ENCODE data around the gene ALDH1L1. TPM values are rescaled to one million over a fixed set of nuclear protein-coding genes. Genes with fewer than 3 reads are reported as not detected.

The ALDH1L1 gene
- total RNA-seq, 1 donor from 2014 or later, result 11.1 TPM

- Histone ChIP-seq H3K36me3 (ENCODE audit: control insufficient read depth, insufficient read depth, low read length) (no peaks in the 10 kb centered on the region), H3K4me3 (ENCODE audit: low read depth, low read length) (no peak overlapping the region), H3K27me3 (ENCODE audit: control insufficient read depth, insufficient read depth, low read length) (no peaks in the 10 kb centered on the region)
- DNase-seq (ENCODE audit: low read depth) (no peak), FAIRE-seq (no peak)
- TF ChIP-seq, protein P1, sequence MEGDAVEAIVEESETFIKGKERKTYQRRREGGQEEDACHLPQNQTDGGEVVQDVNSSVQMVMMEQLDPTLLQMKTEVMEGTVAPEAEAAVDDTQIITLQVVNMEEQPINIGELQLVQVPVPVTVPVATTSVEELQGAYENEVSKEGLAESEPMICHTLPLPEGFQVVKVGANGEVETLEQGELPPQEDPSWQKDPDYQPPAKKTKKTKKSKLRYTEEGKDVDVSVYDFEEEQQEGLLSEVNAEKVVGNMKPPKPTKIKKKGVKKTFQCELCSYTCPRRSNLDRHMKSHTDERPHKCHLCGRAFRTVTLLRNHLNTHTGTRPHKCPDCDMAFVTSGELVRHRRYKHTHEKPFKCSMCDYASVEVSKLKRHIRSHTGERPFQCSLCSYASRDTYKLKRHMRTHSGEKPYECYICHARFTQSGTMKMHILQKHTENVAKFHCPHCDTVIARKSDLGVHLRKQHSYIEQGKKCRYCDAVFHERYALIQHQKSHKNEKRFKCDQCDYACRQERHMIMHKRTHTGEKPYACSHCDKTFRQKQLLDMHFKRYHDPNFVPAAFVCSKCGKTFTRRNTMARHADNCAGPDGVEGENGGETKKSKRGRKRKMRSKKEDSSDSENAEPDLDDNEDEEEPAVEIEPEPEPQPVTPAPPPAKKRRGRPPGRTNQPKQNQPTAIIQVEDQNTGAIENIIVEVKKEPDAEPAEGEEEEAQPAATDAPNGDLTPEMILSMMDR (IDR thresholded peaks at IDR 0.05; ENCODE audit: insufficient read depth, low read length, severe bottlenecking), result no peak
Observed at GRCh38 chr3:126108676-126109050, 71.7 kb downstream of the ALDH1L1 start.

DNA sequence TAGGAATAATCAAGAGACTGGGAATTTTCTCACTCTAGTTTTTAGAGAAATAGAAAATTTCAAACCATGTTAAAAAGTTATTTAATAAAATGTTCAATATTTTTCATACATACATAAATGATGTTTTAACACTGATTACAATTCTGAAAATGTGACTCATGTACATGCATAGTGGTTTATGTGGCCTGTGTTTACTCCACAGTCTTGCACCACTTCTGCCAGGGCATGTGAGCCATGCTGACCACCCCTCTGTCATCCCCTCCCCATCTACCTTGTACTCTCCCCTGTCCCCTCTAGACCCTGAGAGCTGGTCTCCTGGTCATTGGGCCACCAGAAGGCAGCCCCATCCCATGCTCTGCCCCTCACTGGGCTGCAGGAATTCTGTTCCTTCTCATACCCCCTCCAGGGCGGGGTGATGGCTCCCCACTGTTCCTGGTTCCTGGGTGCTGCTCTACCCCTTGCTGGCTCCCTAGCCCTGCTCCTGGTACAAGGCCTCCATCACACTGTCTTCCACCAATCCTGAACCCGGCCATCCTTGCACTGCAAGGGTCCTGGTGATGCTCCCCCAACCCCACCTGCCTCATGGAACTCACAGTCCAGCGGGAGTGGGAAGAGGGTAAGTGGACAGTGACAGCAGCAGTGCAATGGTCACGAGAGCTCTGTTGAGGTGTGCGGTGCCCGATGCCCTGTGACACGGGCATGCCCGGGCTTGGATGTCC lies 72.3 kb downstream of the ALDH1L1 start:
- TF ChIP-seq, protein P1 (IDR thresholded peaks at IDR 0.05; ENCODE audit: insufficient read depth, low read length, severe bottlenecking), result no peak
- Histone ChIP-seq H3K36me3 (ENCODE audit: control insufficient read depth, insufficient read depth, low read length) (no peaks in the 10 kb centered on the region), H3K4me3 (ENCODE audit: low read depth, low read length) (no peak overlapping the region), H3K27me3 (ENCODE audit: control insufficient read depth, insufficient read depth, low read length) (no peaks in the 10 kb centered on the region)
- DNase-seq (ENCODE audit: low read depth), result peak; percentile 4
- no peak for FAIRE-seq

DNA sequence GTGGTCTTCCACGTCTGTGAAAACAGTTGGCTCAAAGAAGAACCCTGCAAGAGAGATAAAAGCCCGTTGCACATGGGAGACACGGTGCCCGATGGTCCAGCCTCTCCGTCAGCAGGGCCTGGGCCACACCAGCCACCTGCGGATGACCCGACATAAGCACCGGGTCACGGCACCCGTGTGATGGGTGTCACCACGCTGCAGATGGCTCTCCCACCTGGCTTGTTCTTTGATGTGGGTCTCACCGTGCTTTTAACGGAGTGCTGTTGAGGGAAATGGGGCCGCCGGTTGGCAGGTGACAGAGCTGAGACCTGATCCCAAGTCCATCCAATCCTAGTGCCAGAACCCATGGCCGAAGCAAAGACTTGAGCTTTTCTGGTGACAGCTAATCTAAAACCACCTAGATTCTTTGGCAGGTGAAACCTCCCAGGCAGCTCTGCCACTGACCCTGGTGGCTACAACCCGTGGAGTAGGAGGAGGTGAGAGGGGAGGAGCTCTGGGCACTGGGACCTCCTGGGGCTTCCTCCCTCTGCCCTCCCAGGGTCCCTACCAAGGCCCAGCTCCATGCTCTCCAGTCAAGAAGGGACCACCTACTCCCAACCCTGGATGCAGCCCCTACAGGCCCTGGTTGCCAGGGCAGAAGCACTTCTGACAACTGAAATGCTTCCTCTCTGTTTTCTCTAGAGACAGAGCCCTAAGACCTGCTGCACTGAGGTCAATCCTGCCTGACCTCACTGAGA lies 73.0 kb downstream of the ALDH1L1 start:
- H3K4me3 ChIP-seq (ENCODE audit: low read depth, low read length), result no peak overlapping the region
- no peaks in the 10 kb centered on the region for H3K27me3 ChIP-seq (ENCODE audit: control insufficient read depth, insufficient read depth, low read length)
- DNase-seq (ENCODE audit: low read depth) (no peak), FAIRE-seq (no peak)
- TF ChIP-seq, protein P1 (IDR thresholded peaks at IDR 0.05; ENCODE audit: insufficient read depth, low read length, severe bottlenecking), result no peak
- H3K36me3 ChIP-seq (ENCODE audit: control insufficient read depth, insufficient read depth, low read length), result no peaks in the 10 kb centered on the region

DNA sequence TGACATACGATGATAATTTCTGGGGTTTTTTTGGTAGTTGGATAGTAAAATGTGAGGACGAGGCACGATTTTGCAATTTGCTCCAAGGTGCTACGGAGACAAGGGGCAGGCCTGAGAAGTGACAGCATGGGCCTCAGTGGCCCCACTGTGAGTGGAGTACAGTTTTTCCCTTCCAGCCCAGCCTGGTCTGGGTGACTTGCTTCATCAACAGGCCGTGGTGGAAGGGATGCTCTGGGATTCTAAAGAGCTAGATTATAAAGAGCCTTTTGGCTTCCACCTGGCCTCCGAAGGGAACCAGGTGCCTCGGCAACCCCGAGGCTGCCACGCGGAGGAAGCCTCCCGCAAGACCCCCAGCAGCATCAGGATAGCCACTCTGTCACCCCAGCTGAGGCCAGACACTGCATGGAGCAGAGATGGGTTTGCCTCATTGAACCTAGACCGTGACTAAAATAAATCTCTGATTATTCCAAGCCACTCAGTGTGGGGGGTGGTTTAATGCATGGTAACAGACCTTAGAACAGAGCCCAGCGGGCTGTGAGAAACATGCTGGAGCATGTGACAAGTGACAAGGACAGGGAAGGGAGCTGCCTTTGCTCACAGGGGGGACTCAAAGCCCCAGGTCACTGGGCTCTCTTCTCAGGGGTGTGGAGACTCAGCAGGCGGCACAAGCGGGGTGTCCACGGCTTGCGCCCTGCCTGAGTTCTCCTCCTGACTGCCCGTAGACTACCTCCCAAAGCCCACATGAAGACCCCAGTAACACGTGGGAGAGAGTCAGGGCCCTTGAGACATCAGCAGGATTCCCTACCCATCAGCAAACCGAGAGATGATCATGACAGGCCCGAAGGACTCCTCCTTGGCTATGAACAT lies 73.8 kb downstream of the ALDH1L1 start:
- Histone ChIP-seq H3K4me3 (ENCODE audit: low read depth, low read length) (no peak overlapping the region), H3K36me3 (ENCODE audit: control insufficient read depth, insufficient read depth, low read length) (no peaks in the 10 kb centered on the region), H3K27me3 (ENCODE audit: control insufficient read depth, insufficient read depth, low read length) (no peaks in the 10 kb centered on the region)
- DNase-seq (ENCODE audit: low read depth), result no peak
- TF ChIP-seq, protein P1 (IDR thresholded peaks at IDR 0.05; ENCODE audit: insufficient read depth, low read length, severe bottlenecking), result no peak
- no peak for FAIRE-seq

DNA sequence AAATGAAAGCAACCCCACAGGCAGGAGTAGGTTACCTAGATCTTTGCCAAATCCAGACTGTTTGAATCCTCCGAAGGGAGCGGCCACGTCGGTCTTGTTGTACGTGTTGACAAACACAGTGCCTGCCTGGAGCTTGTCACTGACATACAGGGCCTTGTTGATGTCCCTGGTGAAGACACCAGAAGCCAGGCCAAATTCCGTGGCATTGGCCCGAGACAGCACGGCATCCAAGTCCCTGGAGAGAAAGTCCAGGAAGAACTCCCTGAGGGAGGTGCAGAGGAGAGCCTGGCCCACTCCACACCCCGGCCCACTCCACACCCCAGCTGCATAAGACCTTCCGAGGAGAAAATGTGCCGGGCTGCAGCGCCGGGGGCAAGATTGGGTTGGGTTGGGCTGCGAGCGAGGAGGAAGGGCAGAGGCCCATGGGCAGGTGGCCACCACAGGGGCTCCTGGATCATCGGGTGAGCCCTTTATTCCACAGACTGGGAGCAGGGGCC lies 74.6 kb downstream of the ALDH1L1 start:
- FAIRE-seq, result no peak
- TF ChIP-seq, protein P1 (IDR thresholded peaks at IDR 0.05; ENCODE audit: insufficient read depth, low read length, severe bottlenecking), result no peak

More for the DNA sequence above, 74.6 kb downstream of the ALDH1L1 start:
- Histone ChIP-seq H3K27me3 (ENCODE audit: control insufficient read depth, insufficient read depth, low read length) (no peaks in the 10 kb centered on the region), H3K36me3 (ENCODE audit: control insufficient read depth, insufficient read depth, low read length) (no peaks in the 10 kb centered on the region), H3K4me3 (ENCODE audit: low read depth, low read length) (no peak overlapping the region)
- no peak for DNase-seq (ENCODE audit: low read depth)
